Measurements from ENCODE around the gene FGD3. TPM values are rescaled to one million over a fixed set of nuclear protein-coding genes. Genes with fewer than 3 reads are reported as not detected.

The FGD3 gene
- total RNA-seq, 2 experiments from 2014 or later, result 72.1 to 91.2 TPM

DNA sequence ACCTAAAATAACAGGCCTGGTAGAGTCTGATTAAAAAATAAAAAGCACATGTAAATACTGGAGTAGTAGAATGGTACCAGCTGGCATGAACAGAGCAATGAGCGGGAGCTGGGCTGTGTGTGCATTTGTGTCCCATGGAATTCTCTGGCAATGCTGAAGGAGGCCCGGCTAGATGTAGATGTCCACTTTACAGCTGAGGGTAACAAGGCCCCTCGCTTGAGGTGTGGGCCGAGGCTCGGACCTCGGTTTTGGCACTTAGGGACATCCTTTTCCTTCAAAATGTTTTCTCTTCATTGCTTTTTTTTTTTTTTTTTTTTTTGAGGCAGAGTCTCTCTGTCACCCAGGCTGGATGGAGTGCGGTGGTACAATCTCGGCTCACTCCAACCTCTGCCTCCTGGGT lies 1.5 kb upstream of the FGD3 start:
- ATAC-seq, result no peak
- CTCF ChIA-PET, result interaction anchor here (0.7 kb wide), 1 partner anchor 120 kb away, joined by 3 read pairs; no protein-coding TSS in a partner anchor
- Mint-ChIP-seq H3K4me1 (peaks cover 15% of the 10 kb centered on the region), H3K4me3 (no peak overlapping the region), H3K27ac (no peak overlapping the region), H3K36me3 (peaks cover 5% of the 10 kb centered on the region), H3K9me3 (ENCODE audit: low read depth) (peaks cover 3% of the 10 kb centered on the region), H3K27me3 (peaks cover 7% of the 10 kb centered on the region)
- no peak for DNase-seq

DNA sequence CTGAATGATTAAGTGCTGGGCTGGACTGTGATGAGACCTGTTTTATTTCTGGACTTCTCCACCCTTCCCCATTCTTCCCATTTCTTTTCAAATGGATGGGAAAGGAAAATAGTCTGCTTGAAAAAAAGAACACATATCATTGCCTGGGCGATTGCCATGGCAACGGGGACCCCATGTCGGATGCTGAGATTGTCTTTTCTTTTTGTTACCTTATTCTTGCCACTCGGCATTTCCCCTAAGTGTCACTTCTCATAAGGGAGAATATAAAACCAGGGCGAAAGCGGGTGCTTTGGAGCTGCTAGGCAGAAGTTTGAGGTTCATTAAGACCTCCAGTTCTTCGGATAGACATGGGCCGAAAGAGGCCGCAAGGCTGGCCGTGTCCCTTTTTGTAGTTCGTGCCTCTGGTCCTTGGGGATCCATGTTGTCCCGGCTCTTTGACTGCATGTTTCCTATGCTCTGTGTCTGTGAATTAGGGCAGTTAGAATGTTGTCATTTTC lies 763 bp downstream of the FGD3 start:
- peaks cover 5% of the 10 kb centered on the region for H3K36me3 Mint-ChIP-seq
- H3K4me1 Mint-ChIP-seq, result peaks cover 25% of the 10 kb centered on the region
- H3K27ac Mint-ChIP-seq, result peak overlapping the region; percentile 1
- peaks cover 7% of the 10 kb centered on the region for H3K27me3 Mint-ChIP-seq
- H3K9me3 Mint-ChIP-seq (ENCODE audit: low read depth), result peaks cover 3% of the 10 kb centered on the region
- ATAC-seq (no peak), DNase-seq (no peak)
- CTCF ChIA-PET, result interaction anchor here (0.9 to 1.7 kb wide), 5 partner anchors 9 to 111 kb away, joined by 3 to 4 read pairs (median 3); no protein-coding TSS in a partner anchor
- peak overlapping the region; percentile 73 for H3K4me3 Mint-ChIP-seq

- CTCF ChIA-PET, result interaction anchor here (0.9 to 1.7 kb wide), 3 partner anchors 17 to 111 kb away, joined by 3 to 4 read pairs (median 3); no protein-coding TSS in a partner anchor
- DNase-seq, result no peak
- Mint-ChIP-seq H3K4me3 (peak overlapping the region; percentile 73), H3K27me3 (peaks cover 7% of the 10 kb centered on the region), H3K9me3 (ENCODE audit: low read depth) (peaks cover 3% of the 10 kb centered on the region), H3K4me1 (peaks cover 30% of the 10 kb centered on the region), H3K36me3 (peaks cover 5% of the 10 kb centered on the region), H3K27ac (peak overlapping the region; percentile 1)
- ATAC-seq, result no peak
Observed at GRCh38 chr9:92948632-92949031, 1.3 kb downstream of the FGD3 start.

- no peak for DNase-seq
- Mint-ChIP-seq H3K27ac (no peak overlapping the region), H3K27me3 (peaks cover 7% of the 10 kb centered on the region), H3K4me3 (no peak overlapping the region), H3K9me3 (ENCODE audit: low read depth) (peaks cover 3% of the 10 kb centered on the region), H3K36me3 (peaks cover 5% of the 10 kb centered on the region), H3K4me1 (peaks cover 38% of the 10 kb centered on the region)
- no peak for ATAC-seq
- CTCF ChIA-PET, result interaction anchor here (0.9 to 1.7 kb wide), 4 partner anchors 14 to 110 kb away, joined by 3 to 4 read pairs (median 3); no protein-coding TSS in a partner anchor
Observed at GRCh38 chr9:92949266-92949982, 2.1 kb downstream of the FGD3 start.

DNA sequence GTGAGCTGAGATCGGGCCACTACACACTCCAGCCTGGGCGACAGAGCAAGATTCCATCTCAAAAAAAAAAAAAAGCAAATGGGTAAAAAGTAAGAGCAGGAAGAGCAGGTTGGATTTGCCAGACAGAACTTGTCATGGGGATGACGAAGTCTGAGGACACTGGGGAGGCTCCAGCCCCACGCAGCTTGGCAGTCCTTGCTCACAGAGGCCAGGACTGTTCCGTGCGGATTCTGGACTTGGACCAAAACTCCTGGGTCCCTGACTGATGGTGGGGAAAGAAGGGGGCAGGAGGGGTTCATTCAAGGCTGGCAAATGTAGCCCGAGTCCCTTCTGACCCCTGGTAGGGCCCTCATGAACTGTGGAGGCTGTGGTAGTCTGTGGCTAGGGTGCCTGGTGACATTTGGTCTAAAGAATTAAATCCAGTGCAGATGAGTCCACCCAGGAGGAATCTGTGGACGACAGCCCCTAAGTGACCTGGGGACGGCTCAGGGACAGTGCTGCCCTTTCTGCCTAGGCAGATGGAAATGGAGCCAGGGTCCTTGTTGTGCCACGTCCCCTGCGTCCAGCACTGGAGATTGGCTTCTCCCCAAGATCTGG lies 3.1 kb downstream of the FGD3 start:
- Mint-ChIP-seq H3K9me3 (ENCODE audit: low read depth) (peaks cover 3% of the 10 kb centered on the region), H3K27me3 (peaks cover 7% of the 10 kb centered on the region), H3K4me1 (peaks cover 46% of the 10 kb centered on the region), H3K36me3 (peaks cover 3% of the 10 kb centered on the region), H3K27ac (no peak overlapping the region), H3K4me3 (no peak overlapping the region)
- no peak for ATAC-seq
- DNase-seq, result no peak
- CTCF ChIA-PET, result interaction anchor here (1.1 kb wide), 1 partner anchor 15 kb away, joined by 3 read pairs; no protein-coding TSS in a partner anchor

DNA sequence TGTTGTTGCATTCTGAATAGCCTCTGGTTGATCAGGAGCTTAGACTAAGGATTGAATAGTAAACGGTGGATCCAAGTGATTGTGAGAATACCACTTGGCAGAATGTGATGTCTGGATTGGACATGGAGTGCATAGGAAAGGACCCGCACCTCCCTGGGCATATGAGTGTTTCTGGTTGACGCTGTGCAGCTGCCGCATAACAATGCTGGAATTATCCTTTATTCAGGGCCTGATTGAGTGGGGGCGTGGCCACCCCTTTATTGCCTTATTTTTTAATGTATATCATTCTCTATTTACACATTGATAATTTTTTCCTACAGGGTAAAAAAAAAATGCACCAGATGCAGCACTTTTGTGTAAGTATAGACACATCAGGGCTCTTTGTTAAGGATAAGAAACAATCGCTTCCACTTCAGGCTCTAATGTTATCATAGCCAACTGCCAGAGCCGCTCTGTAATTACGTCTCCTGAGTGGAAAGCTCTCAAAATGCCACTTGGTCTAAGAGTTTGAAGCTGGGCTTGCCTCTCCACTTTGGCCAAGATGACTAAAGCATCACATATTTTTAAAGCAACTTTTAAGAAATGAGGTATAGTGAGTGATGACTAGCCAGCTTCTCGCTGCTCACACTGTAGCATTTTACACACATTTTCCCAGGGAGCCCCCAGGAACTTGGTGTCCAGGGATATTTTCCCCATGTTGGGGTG lies 5.7 kb downstream of the FGD3 start:
- Mint-ChIP-seq H3K4me1 (peaks cover 52% of the 10 kb centered on the region), H3K4me3 (peak overlapping the region; percentile 65), H3K9me3 (ENCODE audit: low read depth) (no peaks in the 10 kb centered on the region), H3K27me3 (peaks cover 5% of the 10 kb centered on the region), H3K36me3 (no peaks in the 10 kb centered on the region), H3K27ac (peak overlapping the region; percentile 90)
- CTCF ChIA-PET, result interaction anchor here (0.7 to 3.3 kb wide), 11 partner anchors 9 to 873 kb away, joined by 3 to 27 read pairs (median 5); no protein-coding TSS in a partner anchor
- DNase-seq (no peak), ATAC-seq (no peak)

DNA sequence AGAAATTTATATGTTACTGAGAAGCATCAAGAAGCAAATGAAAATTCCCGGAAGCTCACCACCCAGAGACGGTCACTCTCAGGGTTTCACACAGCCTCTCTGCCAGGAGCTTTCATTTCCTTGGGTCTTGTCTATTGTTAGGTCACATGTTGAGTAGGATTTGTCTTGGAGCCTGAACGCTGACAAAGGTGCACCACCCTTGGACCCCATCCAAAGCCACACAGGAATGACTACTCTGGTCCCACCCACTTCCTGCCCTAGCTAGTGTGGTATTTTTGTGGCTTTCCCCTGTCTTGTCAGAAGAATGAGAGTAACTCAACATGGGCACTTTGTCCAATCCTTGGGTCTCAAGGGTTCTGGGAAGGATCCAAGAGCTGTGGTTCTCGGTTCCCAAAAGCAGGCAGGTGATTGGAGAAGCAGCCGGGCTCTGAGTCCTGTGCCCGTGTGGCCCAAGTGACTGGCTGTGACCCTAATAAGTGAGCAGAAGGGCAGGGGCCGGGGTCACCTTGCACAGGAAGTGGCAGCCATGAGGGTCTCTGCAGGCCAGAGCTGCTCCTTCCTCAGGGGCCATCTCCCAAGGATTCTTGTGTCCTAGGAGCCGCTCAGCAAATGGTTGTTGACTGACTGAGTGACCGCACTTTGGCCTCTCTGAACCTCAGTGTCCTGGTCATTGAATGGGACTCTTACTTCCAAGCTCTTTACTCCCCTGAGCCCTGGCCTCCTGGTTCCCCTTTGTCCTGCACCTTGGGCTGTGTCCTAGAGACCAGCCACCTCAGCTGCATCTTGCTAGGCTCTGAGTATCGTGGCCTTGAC lies 6.9 kb downstream of the FGD3 start:
- CTCF ChIA-PET, result interaction anchor here (0.6 to 3.3 kb wide), 16 partner anchors 10 to 348 kb away, joined by 3 to 27 read pairs (median 4); no protein-coding TSS in a partner anchor
- peak overlapping the region; percentile 90 for H3K27ac Mint-ChIP-seq
- H3K36me3 Mint-ChIP-seq, result no peaks in the 10 kb centered on the region
- ATAC-seq (peak; percentile 84), DNase-seq (peak; percentile 94)
- peak overlapping the region; percentile 65 for H3K4me3 Mint-ChIP-seq
- H3K4me1 Mint-ChIP-seq, result peaks cover 54% of the 10 kb centered on the region
- H3K27me3 Mint-ChIP-seq, result no peaks in the 10 kb centered on the region
- H3K9me3 Mint-ChIP-seq (ENCODE audit: low read depth), result no peaks in the 10 kb centered on the region

DNA sequence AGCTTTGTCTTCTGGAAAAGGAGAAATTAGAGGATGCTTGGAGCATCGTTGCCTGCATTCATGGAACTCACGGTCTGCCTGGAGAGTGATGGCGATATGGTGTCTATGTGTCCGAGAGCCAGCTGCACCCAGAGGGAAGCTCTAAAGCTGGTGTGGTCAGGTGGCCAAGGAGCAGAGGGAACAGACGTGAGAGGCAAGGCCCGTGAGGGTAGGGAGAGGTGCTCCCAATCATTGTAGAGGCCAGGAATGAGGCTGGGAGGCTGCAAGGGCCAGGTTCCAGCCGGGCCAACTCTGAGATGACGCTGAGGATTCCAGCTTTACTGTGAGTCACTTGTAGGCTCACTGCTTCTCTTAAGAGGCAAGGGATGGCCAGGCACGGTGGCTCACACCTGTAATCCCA lies 7.6 kb downstream of the FGD3 start:
- Mint-ChIP-seq H3K4me1 (peaks cover 58% of the 10 kb centered on the region), H3K27ac (peak overlapping the region; percentile 90), H3K4me3 (no peak overlapping the region), H3K36me3 (no peaks in the 10 kb centered on the region), H3K27me3 (no peaks in the 10 kb centered on the region), H3K9me3 (ENCODE audit: low read depth) (peaks cover under 1% of the 10 kb centered on the region)
- CTCF ChIA-PET, result interaction anchor here (1.2 to 3.3 kb wide), 12 partner anchors 9 to 348 kb away, joined by 3 to 27 read pairs (median 4); no protein-coding TSS in a partner anchor
- ATAC-seq, result no peak
- DNase-seq, result no peak

DNA sequence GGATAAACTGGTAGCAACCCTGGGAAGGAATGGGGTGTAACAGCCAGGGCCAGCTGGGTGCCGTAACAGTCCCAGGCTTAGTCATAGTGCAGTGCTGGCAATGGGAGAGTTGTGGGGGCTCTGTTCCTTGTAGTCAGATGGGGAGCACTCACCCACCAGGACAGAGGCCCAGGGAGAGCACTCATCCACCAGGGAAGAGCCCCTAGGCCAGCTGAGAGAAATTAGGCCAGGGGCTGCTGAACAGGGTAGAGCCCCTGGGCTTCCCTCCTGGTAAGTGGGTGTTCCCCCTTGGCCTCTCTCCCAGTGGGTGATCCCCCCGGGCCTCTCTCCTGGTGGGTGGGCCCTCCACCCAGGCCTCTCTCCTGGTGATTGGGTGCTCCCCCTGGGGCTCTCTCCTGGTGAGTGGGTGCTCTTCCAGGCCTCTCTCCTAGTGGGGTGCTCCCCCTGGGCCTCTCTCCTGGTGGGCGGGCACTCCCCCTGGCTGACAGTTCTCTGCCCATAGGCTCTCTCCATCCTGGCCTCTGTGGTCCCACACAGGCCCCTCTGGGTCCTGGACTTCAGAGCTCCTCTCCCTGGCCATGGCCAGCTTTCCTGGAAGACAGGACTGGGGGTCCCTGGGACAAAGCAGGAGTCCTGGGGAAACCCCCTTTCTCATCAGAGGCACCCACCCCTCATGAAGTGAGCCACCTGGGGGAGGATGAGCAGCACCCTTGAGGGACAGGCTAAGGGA lies 13.4 kb downstream of the FGD3 start:
- H3K27ac Mint-ChIP-seq, result peak overlapping the region; percentile 100
- H3K27me3 Mint-ChIP-seq, result no peaks in the 10 kb centered on the region
- H3K9me3 Mint-ChIP-seq (ENCODE audit: low read depth), result peaks cover 7% of the 10 kb centered on the region
- ATAC-seq, result no peak
- CTCF ChIA-PET, result interaction anchor here (0.7 kb wide), 1 partner anchor 1003 kb away, joined by 3 read pairs; no protein-coding TSS in a partner anchor
- H3K4me3 Mint-ChIP-seq, result no peak overlapping the region
- peaks cover 27% of the 10 kb centered on the region for H3K36me3 Mint-ChIP-seq
- H3K4me1 Mint-ChIP-seq, result peaks cover 59% of the 10 kb centered on the region
- peak; percentile 33 for DNase-seq

DNA sequence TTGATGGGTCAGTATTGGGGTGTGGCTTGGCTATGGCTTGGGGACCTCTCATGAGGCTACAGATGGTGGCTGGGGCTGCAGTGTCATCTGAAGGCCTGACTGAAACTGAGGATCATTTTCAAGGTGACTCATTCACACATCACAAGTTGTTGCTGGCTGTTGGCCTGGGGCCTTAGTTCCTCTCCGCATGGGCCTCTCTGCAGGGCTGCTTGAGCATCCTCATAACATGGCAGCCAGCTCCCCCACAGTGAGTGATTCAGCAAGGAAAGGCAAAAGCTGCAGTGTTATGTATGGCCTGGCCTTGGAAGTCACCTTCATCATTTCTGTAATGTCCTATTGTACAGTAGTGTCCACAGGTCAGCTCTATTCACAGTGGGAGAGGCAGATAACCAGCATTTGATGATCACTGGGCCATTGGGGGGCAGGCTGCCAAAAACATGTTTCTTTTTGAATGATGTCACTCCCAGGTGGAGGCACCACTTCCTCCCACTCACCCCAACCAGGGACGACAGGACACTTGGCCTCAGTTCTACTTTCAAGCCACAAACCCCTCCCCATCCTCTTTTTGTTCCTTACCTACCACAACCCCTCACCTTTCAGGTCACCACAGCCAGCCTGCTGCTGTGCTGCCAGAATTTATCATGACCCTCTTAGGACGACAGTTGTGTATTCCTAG lies 14.4 kb downstream of the FGD3 start:
- Mint-ChIP-seq H3K4me1 (peaks cover 58% of the 10 kb centered on the region), H3K36me3 (peaks cover 37% of the 10 kb centered on the region), H3K27ac (peak overlapping the region; percentile 100), H3K9me3 (ENCODE audit: low read depth) (peaks cover 7% of the 10 kb centered on the region), H3K27me3 (no peaks in the 10 kb centered on the region), H3K4me3 (peak overlapping the region; percentile 8)
- CTCF ChIA-PET, result interaction anchor here (0.6 kb wide), 1 partner anchor 39 kb away, joined by 3 read pairs; no protein-coding TSS in a partner anchor
- ATAC-seq (no peak), DNase-seq (peak; percentile 72)

- peaks cover 41% of the 10 kb centered on the region for H3K36me3 Mint-ChIP-seq
- no peak for ATAC-seq
- peak overlapping the region; percentile 8 for H3K4me3 Mint-ChIP-seq
Observed at GRCh38 chr9:92962303-92962649, 15.0 kb downstream of the FGD3 start.

More at GRCh38 chr9:92962303-92962649, 15.0 kb downstream of the FGD3 start:
- Mint-ChIP-seq H3K9me3 (ENCODE audit: low read depth) (peaks cover 7% of the 10 kb centered on the region), H3K4me1 (peaks cover 58% of the 10 kb centered on the region), H3K27ac (peak overlapping the region; percentile 100), H3K27me3 (no peaks in the 10 kb centered on the region)
- CTCF ChIA-PET, result interaction anchor here (0.8 to 3.5 kb wide), 4 partner anchors 8 to 102 kb away, joined by 3 to 27 read pairs (median 6); partner anchors contain the start of gene FGD3
- DNase-seq, result no peak

All from activated CD8-positive, alpha-beta memory T cell treated with anti-CD3 and anti-CD28 coated beads, Interleukin-2, amount 10 ng/mL, durations not matched to agents 7 days and 5 days (primary cell).